GM23338 (cell line): ENCODE results near the gene PLA2G12A. TPM values are rescaled to one million over a fixed set of nuclear protein-coding genes. Genes with fewer than 3 reads are reported as not detected.

Experiments
- ATAC-seq: fragments of 200-7000 bp; cut with Tn5 transposase; 3 replicates; pipeline ENCODE4 v1.9.1; 2020
- DNase-seq: peaks from one replicate; pipeline ENCODE4 v3.0.0-alpha.2; 2015; ENCODE audit warnings: low spot score
- H2AFZ ChIP-seq: fragments of 200-600 bp; sonication (generic); 2 replicates; pipeline ENCODE4 v1.8.0; 2016; ENCODE audit warnings: antibody characterized with exemption, mild to moderate bottlenecking, moderate library complexity
- H3F3A ChIP-seq: fragments of 200-600 bp; sonication (generic); replicated peaks from 2 replicates; pipeline ENCODE4 v1.8.0; 2017; ENCODE audit warnings: antibody characterized with exemption, mixed run types, low read depth
- H3K27ac ChIP-seq: fragments of 200-600 bp; sonication (generic); 2 replicates; pipeline ENCODE4 v1.6.1; 2016; ENCODE audit warnings: low read depth
- H3K27me3 ChIP-seq: fragments of 200-600 bp; sonication (generic); 2 replicates; pipeline ENCODE4 v1.8.0; 2016; ENCODE audit warnings: mild to moderate bottlenecking, mixed run types, moderate library complexity; ENCODE audit not compliant: insufficient read depth
- H3K36me3 ChIP-seq: fragments of 200-600 bp; sonication (generic); 2 replicates; pipeline ENCODE4 v1.8.0; 2016; ENCODE audit warnings: mild to moderate bottlenecking; ENCODE audit not compliant: insufficient read depth
- H3K4me1 ChIP-seq: fragments of 200-600 bp; sonication (generic); 2 replicates; pipeline ENCODE4 v1.8.0; 2016; ENCODE audit warnings: mild to moderate bottlenecking, moderate library complexity; ENCODE audit not compliant: insufficient read depth
- H3K4me2 ChIP-seq: fragments of 200-600 bp; sonication (generic); 2 replicates; pipeline ENCODE4 v1.7.1; 2017; ENCODE audit warnings: mixed run types
- H3K4me3 ChIP-seq: fragments of 200-600 bp; sonication (generic); 2 replicates; pipeline ENCODE4 v1.6.1; 2016; ENCODE audit warnings: mixed run types
- H3K79me2 ChIP-seq: fragments of 200-600 bp; sonication (generic); replicated peaks from 2 replicates; pipeline ENCODE4 v1.8.0; 2017; ENCODE audit warnings: mild to moderate bottlenecking; ENCODE audit not compliant: insufficient read depth
- H3K9me2 ChIP-seq: fragments of 200-600 bp; sonication (generic); 2 replicates; pipeline ENCODE4 v1.8.0; 2017; ENCODE audit not compliant: insufficient read depth
- H4K20me1 ChIP-seq: fragments of 200-600 bp; sonication (generic); replicated peaks from 2 replicates; pipeline ENCODE4 v1.8.0; 2017; ENCODE audit warnings: mild to moderate bottlenecking; ENCODE audit not compliant: insufficient read depth
- H3K27ac Mint-ChIP-seq: 2 replicates; pipeline ENCODE4 v1.8.0; 2020; ENCODE audit warnings: inconsistent platforms, mild to moderate bottlenecking, moderate library complexity, mixed read lengths
- H3K27me3 Mint-ChIP-seq: 3 replicates; pipeline ENCODE4 v1.8.0; 2022; ENCODE audit warnings: low read depth, mild to moderate bottlenecking, moderate library complexity, mixed read lengths, inconsistent platforms; ENCODE audit not compliant: insufficient read depth, poor library complexity
- H3K36me3 Mint-ChIP-seq: 3 replicates; pipeline ENCODE4 v1.8.0; 2021; ENCODE audit warnings: low read depth, mild to moderate bottlenecking, inconsistent platforms, moderate library complexity, mixed read lengths
- H3K4me1 Mint-ChIP-seq: 3 replicates; pipeline ENCODE4 v1.8.0; 2020; ENCODE audit warnings: mild to moderate bottlenecking, inconsistent platforms, mixed read lengths
- H3K4me3 Mint-ChIP-seq: 3 replicates; pipeline ENCODE4 v1.8.0; 2021; ENCODE audit warnings: moderate library complexity, mild to moderate bottlenecking, inconsistent platforms, mixed read lengths
- H3K9me3 Mint-ChIP-seq: 3 replicates; pipeline ENCODE4 v1.8.0; 2020; ENCODE audit warnings: moderate library complexity, mild to moderate bottlenecking, inconsistent platforms, mixed read lengths
- POLR2AphosphoS5 ChIP-seq: IDR thresholded peaks from 2 replicates; pipeline ENCODE4 v1.6.1; 2016; ENCODE audit warnings: antibody characterized with exemption, low read depth
- polyA plus RNA-seq: library from polyadenylated mRNA; unstranded; fragments of >200 nt; fragmentation: Nextera tagmentation; extraction: Ambion mirVana; gene quantifications from 2 replicates; pipeline ENCODE4 v1.2.1, GENCODE V29; 2016
- total RNA-seq: library from RNA; depleted of rRNA; stranded (reverse); fragments of >200 nt; shearing (Covaris generic); gene quantifications from 2 replicates; pipeline ENCODE4 v1.2.3, GENCODE V29; 2014
- TF ChIP-seq, protein P1 (sequence below): IDR thresholded peaks from one replicate; pipeline ENCODE4 v1.6.1; 2018; ENCODE audit warnings: antibody characterized with exemption; ENCODE audit not compliant: unreplicated experiment
- TF ChIP-seq, protein P2 (sequence below), 2 experiments: fragments of 200-600 bp in 1 of 2; sonication (generic) in 1 of 2; conservative IDR thresholded peaks; 2 replicates each; pipeline versions ENCODE4 v1.5.1 to v1.6.1; 2016 to 2017; ENCODE audit warnings: antibody characterized with exemption in 2 of 2, low read depth in 2 of 2, mild to moderate bottlenecking in 2 of 2, moderate library complexity in 1 of 2
- TF ChIP-seq, protein P3 (sequence below): fragments of 250-450 bp; sonication (Bioruptor Pico); IDR thresholded peaks from 2 replicates; pipeline ENCODE4 v1.5.0; 2020; ENCODE audit warnings: mild to moderate bottlenecking, moderate library complexity

PLA2G12A gene
- total and polyA plus RNA-seq, 2 experiments from 2014 or later: 30.8 to 70.7 TPM

DNA sequence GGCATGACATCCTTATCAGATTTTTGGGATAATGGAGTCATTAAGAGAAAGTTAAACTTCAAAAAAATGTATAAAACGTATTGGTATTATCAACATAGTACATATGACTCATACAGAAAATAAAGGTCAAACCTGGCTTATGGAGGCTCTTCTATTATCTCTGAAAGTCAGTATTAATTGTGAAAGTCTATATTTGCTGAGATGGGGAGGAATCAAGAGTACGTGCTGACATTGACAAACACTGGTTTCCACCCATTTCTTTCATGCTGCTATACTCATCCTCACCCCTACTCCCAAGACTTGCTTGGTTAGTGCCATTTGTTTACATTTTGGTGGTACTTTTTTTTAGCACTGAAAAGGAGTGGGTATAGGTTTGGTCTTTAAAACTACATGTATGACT is 30.8 kb upstream of the PLA2G12A start (continued):
- TF ChIP-seq, protein P1, sequence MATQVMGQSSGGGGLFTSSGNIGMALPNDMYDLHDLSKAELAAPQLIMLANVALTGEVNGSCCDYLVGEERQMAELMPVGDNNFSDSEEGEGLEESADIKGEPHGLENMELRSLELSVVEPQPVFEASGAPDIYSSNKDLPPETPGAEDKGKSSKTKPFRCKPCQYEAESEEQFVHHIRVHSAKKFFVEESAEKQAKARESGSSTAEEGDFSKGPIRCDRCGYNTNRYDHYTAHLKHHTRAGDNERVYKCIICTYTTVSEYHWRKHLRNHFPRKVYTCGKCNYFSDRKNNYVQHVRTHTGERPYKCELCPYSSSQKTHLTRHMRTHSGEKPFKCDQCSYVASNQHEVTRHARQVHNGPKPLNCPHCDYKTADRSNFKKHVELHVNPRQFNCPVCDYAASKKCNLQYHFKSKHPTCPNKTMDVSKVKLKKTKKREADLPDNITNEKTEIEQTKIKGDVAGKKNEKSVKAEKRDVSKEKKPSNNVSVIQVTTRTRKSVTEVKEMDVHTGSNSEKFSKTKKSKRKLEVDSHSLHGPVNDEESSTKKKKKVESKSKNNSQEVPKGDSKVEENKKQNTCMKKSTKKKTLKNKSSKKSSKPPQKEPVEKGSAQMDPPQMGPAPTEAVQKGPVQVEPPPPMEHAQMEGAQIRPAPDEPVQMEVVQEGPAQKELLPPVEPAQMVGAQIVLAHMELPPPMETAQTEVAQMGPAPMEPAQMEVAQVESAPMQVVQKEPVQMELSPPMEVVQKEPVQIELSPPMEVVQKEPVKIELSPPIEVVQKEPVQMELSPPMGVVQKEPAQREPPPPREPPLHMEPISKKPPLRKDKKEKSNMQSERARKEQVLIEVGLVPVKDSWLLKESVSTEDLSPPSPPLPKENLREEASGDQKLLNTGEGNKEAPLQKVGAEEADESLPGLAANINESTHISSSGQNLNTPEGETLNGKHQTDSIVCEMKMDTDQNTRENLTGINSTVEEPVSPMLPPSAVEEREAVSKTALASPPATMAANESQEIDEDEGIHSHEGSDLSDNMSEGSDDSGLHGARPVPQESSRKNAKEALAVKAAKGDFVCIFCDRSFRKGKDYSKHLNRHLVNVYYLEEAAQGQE: no peak

DNA sequence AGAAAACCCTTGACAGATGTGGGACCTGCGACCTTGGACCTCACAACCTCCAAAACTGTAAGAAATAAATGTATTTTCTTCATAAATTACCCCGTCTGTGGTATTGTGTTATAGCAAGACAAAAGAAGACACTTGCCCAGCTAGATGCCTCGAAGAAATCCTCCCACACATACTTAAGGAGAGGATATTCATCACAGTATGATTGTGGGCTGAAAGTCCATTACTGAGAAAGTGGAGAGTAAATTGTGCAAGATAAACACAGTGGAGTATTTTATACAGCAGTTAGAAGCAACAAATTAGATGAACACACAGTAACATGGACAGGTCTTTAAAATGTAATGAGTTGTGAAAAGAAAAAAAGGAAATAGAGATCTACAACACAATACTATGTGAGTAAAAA is 25.8 kb upstream of the PLA2G12A start:
- Histone ChIP-seq H3K4me1 (no peaks in the 10 kb centered on the region; the same call in 1 of the 2 replicates), H3K4me3 (no peak overlapping the region), H4K20me1 (no peaks in the 10 kb centered on the region), H3K36me3 (no peaks in the 10 kb centered on the region), H3K9me2 (no peaks in the 10 kb centered on the region; the same call in 1 of the 2 replicates), H3K27me3 (no peaks in the 10 kb centered on the region), H3K27ac (no peak overlapping the region), H2AFZ (no peak overlapping the region), H3K4me2 (no peak overlapping the region), H3F3A (no peaks in the 10 kb centered on the region), H3K79me2 (no peaks in the 10 kb centered on the region)
- ATAC-seq: no peak
- DNase-seq: no peak
- TF ChIP-seq, protein P2, sequence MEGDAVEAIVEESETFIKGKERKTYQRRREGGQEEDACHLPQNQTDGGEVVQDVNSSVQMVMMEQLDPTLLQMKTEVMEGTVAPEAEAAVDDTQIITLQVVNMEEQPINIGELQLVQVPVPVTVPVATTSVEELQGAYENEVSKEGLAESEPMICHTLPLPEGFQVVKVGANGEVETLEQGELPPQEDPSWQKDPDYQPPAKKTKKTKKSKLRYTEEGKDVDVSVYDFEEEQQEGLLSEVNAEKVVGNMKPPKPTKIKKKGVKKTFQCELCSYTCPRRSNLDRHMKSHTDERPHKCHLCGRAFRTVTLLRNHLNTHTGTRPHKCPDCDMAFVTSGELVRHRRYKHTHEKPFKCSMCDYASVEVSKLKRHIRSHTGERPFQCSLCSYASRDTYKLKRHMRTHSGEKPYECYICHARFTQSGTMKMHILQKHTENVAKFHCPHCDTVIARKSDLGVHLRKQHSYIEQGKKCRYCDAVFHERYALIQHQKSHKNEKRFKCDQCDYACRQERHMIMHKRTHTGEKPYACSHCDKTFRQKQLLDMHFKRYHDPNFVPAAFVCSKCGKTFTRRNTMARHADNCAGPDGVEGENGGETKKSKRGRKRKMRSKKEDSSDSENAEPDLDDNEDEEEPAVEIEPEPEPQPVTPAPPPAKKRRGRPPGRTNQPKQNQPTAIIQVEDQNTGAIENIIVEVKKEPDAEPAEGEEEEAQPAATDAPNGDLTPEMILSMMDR (conservative IDR thresholded peaks at IDR 0.05; ENCODE audit: low read depth in 2 of 2): no peak
- TF ChIP-seq POLR2AphosphoS5: no peak
- TF ChIP-seq, protein P3, sequence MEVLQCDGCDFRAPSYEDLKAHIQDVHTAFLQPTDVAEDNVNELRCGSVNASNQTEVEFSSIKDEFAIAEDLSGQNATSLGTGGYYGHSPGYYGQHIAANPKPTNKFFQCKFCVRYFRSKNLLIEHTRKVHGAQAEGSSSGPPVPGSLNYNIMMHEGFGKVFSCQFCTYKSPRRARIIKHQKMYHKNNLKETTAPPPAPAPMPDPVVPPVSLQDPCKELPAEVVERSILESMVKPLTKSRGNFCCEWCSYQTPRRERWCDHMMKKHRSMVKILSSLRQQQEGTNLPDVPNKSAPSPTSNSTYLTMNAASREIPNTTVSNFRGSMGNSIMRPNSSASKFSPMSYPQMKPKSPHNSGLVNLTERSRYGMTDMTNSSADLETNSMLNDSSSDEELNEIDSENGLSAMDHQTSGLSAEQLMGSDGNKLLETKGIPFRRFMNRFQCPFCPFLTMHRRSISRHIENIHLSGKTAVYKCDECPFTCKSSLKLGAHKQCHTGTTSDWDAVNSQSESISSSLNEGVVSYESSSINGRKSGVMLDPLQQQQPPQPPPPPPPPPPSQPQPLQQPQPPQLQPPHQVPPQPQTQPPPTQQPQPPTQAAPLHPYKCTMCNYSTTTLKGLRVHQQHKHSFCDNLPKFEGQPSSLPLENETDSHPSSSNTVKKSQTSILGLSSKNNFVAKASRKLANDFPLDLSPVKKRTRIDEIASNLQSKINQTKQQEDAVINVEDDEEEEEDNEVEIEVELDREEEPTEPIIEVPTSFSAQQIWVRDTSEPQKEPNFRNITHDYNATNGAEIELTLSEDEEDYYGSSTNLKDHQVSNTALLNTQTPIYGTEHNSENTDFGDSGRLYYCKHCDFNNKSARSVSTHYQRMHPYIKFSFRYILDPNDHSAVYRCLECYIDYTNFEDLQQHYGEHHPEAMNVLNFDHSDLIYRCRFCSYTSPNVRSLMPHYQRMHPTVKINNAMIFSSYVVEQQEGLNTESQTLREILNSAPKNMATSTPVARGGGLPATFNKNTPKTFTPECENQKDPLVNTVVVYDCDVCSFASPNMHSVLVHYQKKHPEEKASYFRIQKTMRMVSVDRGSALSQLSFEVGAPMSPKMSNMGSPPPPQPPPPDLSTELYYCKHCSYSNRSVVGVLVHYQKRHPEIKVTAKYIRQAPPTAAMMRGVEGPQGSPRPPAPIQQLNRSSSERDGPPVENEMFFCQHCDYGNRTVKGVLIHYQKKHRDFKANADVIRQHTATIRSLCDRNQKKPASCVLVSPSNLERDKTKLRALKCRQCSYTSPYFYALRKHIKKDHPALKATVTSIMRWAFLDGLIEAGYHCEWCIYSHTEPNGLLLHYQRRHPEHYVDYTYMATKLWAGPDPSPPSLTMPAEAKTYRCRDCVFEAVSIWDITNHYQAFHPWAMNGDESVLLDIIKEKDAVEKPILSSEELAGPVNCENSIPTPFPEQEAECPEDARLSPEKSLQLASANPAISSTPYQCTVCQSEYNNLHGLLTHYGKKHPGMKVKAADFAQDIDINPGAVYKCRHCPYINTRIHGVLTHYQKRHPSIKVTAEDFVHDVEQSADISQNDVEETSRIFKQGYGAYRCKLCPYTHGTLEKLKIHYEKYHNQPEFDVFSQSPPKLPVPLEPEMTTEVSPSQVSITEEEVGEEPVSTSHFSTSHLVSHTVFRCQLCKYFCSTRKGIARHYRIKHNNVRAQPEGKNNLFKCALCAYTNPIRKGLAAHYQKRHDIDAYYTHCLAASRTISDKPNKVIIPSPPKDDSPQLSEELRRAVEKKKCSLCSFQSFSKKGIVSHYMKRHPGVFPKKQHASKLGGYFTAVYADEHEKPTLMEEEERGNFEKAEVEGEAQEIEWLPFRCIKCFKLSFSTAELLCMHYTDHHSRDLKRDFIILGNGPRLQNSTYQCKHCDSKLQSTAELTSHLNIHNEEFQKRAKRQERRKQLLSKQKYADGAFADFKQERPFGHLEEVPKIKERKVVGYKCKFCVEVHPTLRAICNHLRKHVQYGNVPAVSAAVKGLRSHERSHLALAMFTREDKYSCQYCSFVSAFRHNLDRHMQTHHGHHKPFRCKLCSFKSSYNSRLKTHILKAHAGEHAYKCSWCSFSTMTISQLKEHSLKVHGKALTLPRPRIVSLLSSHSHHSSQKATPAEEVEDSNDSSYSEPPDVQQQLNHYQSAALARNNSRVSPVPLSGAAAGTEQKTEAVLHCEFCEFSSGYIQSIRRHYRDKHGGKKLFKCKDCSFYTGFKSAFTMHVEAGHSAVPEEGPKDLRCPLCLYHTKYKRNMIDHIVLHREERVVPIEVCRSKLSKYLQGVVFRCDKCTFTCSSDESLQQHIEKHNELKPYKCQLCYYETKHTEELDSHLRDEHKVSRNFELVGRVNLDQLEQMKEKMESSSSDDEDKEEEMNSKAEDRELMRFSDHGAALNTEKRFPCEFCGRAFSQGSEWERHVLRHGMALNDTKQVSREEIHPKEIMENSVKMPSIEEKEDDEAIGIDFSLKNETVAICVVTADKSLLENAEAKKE (CRISPR knock-in tag): no peak
- Mint-ChIP-seq H3K9me3 (no peaks in the 10 kb centered on the region), H3K27ac (no peak overlapping the region), H3K36me3 (no peaks in the 10 kb centered on the region), H3K27me3 (peaks cover 3% of the 10 kb centered on the region), H3K4me1 (peaks cover 5% of the 10 kb centered on the region), H3K4me3 (no peak overlapping the region)
